Activated CD8-positive, alpha-beta memory T cell treated with anti-CD3 and anti-CD28 coated beads, Interleukin-2, amount 50 U/mL, for 24 hours (primary cell): Measurements from ENCODE around the gene SLC16A5.

Experiments used
- DNase-seq: peaks from one replicate; pipeline ENCODE4 v3.0.0-alpha.2; 2020; ENCODE audit errors: extremely low read depth

The SLC16A5 gene

GRCh38 chr17:75087182-75087557 lies 584 bp upstream of the SLC16A5 start:
- DNase-seq: no peak

- DNase-seq: no peak
Measured at GRCh38 chr17:75088465-75089417, 987 bp downstream of the SLC16A5 start.

GRCh38 chr17:75090871-75091854 lies 3.4 kb downstream of the SLC16A5 start:
- no peak for DNase-seq

DNA sequence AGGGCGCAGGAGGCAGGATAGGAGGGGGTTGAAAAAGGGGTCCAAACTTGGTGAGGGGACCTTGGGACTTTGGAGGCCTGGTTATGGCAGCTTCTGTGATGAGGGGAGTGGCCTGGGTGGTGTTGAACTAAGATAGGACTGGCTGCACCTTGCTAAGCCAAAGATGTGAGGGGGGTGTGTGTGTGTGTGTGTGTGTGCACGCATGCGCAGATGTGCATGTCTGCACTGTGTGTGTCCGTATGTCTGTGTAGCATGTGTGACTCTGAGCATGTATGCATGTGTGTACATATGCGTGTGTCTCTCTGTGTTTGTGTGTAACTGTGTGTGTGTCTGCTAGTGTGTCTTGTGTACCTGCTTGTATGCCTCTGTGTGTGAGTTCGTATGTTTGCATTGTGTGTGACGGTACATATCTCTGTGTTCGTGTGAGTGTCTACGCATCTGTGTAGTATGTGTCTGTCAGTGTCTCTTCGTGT lies 4.1 kb downstream of the SLC16A5 start:
- no peak for DNase-seq

- DNase-seq: no peak
Measured at GRCh38 chr17:75093548-75094158, 5.9 kb downstream of the SLC16A5 start.

DNA sequence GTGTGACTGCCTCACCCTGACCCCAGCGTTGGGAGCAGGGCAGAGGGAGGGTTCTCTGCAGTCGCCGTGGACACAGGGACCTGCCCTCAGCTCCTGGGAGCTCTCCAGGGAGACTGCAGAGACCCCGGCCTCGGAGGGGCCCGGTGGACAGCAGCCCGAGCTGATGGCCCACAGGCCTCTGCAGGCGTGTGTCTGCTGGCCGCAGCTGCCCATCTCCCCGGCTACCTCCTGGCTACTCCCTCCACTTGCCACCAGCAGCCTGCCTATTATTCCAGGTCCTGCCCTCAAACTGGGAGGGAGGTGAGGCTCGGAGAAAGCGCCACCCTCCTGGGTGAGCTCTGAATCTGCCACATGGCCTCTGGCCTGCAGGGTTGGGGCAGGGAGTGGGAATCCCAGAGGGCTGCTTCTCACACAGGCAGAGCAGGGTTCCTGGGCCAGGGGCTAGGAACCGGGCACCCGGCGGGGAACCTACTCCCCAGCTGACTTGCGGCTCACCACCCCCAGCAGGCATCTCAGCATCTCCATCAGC lies 7.2 kb downstream of the SLC16A5 start:
- no peak for DNase-seq

GRCh38 chr17:75096082-75096625 lies 8.4 kb downstream of the SLC16A5 start:
- no peak for DNase-seq

- no peak for DNase-seq
Measured at GRCh38 chr17:75097865-75098264, 10.1 kb downstream of the SLC16A5 start.

GRCh38 chr17:75098861-75099260 lies 11.1 kb downstream of the SLC16A5 start:
- DNase-seq: no peak

GRCh38 chr17:75099881-75100595 lies 12.3 kb downstream of the SLC16A5 start:
- no peak for DNase-seq

DNA sequence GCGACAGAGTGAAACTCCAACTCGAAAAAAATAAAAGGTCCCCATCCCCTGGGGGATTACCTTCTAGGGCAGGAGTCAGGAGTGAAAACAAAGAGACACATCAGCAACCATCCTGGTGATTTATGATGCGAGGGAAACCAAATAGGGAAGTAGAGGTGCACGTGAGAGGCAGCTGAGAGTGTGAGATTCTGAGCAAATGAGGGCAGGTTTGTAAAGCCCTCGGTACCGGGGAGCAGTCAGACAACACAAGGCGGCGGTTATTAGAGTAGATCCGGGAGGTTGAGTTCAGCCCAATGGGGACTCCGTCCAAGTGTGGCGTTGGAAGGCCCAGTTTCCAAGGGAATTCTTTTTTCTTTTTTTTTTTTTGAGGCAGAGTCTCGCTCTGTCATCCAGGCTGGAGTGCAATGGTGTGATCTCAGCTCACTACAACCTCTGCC lies 14.6 kb downstream of the SLC16A5 start:
- DNase-seq: no peak

- DNase-seq: no peak
Measured at GRCh38 chr17:75103601-75104554, 16.1 kb downstream of the SLC16A5 start.

- no peak for DNase-seq
Measured at GRCh38 chr17:75105126-75106080, 17.6 kb downstream of the SLC16A5 start.

DNA sequence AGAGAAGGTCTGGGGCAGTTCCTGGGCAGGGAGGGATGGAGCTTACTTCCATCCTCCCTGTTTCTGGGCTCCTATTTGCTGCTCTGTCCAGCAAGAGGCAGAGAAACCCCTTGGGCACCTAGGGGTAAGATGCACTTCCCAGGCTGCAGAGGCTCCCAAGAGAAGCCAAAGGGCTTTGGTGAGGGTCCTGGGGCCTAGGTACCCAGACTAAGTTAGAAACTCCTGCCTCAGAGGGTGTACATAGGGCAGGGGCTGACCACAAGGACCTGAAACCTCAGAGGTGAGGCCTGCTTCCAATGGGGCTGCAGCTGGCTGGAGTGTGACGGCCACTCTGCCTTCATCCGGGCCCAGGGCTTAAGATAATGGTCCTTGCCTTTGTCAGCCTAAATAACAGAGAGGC lies 20.4 kb downstream of the SLC16A5 start:
- no peak for DNase-seq

- DNase-seq: no peak
Measured at GRCh38 chr17:75109046-75109406, 21.3 kb downstream of the SLC16A5 start.

DNA sequence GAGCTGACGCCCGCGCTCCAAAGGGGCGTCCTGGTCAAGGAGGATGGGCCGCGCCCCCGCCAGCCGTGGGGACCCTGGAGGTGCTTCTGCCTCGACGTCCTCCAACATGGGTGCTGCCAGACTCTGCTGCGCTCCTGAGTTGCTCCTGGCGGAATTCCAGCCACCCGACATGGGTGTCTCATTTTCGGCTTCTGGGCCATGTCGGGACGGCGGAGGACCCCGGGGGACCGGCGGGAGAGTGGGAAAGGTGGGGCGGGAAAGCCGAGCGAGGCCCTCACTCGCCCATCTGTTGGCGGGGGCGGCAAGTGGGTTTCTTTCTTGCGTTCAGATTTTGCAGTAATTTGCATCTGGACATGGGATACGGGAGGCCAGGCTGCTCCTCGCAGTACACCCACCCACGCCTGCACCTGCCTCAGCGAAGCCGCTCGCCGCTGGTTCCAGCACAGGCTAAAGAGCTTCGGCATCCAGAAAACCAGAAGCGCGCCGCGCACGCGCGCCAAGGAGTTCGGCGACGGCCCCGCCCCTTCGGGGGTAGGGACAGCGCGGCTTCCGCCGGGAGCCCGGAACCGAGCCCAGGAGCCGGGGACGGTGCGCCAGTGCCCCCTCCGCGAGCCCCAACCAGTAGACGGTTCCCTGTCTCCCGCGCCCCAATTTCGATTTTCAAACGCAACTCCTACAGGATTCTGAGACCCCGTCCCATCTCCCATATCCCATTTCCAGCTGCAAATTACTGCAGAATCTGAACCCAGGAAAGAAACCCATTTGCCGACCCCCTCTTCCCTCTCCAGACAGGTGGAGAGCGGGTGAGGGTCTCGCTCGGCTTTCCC lies 21.9 kb downstream of the SLC16A5 start, which contains the start of gene ARMC7:
TSS of gene ARMC7 (plus strand) at position 563 of the 827 bp plus-strand sequence. CDS start 320 bp downstream, outside the sequence.
- DNase-seq: peak; percentile 75

- DNase-seq: no peak
Measured at GRCh38 chr17:75110234-75110937, 22.6 kb downstream of the SLC16A5 start.
